ENCODE measurements around the gene CHN1. TPM values are rescaled to one million over a fixed set of nuclear protein-coding genes. Genes with fewer than 3 reads are reported as not detected.

CHN1 gene
- total RNA-seq, 4 donors from 2014 or later, result 2.7 to 6.1 (median 3.4) TPM

DNA sequence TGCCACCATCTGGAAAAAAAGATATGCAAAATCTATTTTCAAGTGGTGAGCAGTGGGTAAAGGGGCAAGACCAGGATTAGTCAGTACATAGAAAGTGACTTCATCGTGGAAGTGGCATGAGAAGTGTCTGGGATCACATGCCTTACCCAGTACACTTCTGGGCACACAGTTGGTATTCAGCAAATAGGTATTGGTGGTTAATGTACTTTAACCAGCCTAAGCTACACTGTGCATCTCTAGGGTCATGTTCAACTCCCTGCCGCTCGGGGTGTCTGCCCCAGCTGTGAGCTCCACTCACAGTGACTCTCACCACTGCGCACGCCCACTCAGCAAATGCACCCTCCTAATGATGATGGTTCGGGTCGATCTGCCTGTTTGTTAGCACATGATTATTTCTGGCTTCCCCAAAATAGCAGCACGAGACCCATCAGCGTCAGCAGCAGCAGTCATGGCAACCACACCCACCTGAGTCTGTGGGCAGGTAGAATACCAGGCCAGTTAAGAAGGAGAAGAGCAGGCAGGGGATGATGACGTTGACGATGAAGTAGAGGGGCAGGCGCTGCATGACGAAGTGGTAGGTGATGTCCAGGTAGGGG lies 252.0 kb downstream of the CHN1 start:
- intact Hi-C loops (cut with DNase I; ENCODE audit: low total_unique reads), result no loop called here
- peak in 1 of 2 donors; percentile 78 for DNase-seq (ENCODE audit: low spot score in 2 of 2)
- WGBS, 2 donors, result 88 to 90% methylated on average over 13 of the region's 13 CpGs

DNA sequence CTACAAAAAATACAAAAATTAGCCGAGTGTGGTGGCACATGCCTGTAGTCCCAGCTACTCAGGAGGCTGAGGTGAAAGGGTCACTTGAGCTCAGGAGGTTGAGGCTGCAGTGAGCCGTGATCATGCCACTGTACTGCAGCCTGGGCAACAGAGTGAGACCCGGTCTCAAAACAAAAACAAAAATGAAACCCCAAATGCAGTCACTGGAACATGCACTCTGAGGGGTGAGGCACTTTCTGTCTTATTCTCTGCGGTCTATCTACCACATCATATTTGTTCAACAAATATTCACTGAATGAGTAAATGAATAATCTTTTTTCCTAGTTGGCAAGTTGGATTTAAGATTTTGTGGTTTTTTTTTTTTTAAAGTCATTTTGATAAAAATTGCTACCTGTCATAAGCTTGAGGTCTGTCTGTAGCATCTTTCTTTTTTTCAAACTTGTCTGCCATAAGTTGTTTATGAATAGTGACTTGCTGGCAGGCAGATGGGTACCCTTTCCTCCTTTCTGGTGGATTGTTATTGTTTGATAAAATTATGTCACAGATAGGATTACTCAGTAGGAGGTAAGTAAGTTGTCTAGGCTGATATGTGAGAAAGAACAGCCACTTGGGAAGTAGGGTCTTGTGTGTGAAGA lies 252.7 kb downstream of the CHN1 start:
- intact Hi-C loops (cut with DNase I; ENCODE audit: low total_unique reads), result no loop called here
- no peak for TF ChIP-seq POLR2A (IDR thresholded peaks at IDR 0.05)
- TF ChIP-seq, protein P1, sequence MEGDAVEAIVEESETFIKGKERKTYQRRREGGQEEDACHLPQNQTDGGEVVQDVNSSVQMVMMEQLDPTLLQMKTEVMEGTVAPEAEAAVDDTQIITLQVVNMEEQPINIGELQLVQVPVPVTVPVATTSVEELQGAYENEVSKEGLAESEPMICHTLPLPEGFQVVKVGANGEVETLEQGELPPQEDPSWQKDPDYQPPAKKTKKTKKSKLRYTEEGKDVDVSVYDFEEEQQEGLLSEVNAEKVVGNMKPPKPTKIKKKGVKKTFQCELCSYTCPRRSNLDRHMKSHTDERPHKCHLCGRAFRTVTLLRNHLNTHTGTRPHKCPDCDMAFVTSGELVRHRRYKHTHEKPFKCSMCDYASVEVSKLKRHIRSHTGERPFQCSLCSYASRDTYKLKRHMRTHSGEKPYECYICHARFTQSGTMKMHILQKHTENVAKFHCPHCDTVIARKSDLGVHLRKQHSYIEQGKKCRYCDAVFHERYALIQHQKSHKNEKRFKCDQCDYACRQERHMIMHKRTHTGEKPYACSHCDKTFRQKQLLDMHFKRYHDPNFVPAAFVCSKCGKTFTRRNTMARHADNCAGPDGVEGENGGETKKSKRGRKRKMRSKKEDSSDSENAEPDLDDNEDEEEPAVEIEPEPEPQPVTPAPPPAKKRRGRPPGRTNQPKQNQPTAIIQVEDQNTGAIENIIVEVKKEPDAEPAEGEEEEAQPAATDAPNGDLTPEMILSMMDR (IDR thresholded peaks at IDR 0.05), result no peak
- WGBS, 2 donors, result 88 to 94% methylated on average over 4 of the region's 4 CpGs

More for the DNA sequence above, 252.0 kb downstream of the CHN1 start:
- H3K4me3 ChIP-seq (ENCODE audit: low read depth, poor library complexity, severe bottlenecking), result no peak overlapping the region
- TF ChIP-seq, protein P1 (IDR thresholded peaks at IDR 0.05), result no peak
- no peak for TF ChIP-seq POLR2A (IDR thresholded peaks at IDR 0.05)

DNA sequence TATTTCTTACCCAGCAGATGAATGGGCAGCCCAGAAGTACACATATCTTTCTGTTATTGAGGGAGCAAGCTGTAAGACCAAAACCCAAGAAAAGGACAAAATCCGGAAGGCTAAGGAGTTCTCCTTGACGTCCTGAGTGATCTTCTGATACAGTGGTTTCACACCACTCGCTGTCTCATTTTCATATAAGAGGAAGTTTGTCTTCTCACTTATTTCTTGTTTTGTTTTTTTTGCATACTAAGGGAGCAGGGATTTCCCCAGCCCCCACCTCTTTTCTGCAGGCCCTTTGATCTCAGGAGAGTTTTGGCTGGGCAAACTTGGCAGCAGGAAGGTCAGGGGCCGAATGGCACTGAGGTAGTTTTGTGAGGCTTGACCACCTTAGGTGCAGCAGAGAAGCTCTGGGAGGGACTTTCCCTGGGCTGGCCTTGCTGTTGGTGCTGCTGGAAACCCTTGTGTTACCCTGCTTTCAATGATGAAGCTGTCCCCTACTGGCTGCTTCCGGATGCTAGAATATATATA lies 254.2 kb downstream of the CHN1 start:
- peak in 1 of 2 donors; percentile 46 for DNase-seq (ENCODE audit: low spot score in 2 of 2)
- H3K4me3 ChIP-seq (ENCODE audit: low read depth, poor library complexity, severe bottlenecking), result no peak overlapping the region
- TF ChIP-seq, protein P1 (IDR thresholded peaks at IDR 0.05), result no peak
- TF ChIP-seq POLR2A (IDR thresholded peaks at IDR 0.05), result no peak
- intact Hi-C loops (cut with DNase I; ENCODE audit: low total_unique reads), result no loop called here
- 71 to 81% methylated on average over 5 of the region's 5 CpGs for WGBS, 2 donors

More for the DNA sequence above, 252.7 kb downstream of the CHN1 start:
- no peak overlapping the region for H3K4me3 ChIP-seq (ENCODE audit: low read depth, poor library complexity, severe bottlenecking)
- DNase-seq (ENCODE audit: low spot score in 2 of 2), result peak in 1 of 2 donors; percentile 31

DNA sequence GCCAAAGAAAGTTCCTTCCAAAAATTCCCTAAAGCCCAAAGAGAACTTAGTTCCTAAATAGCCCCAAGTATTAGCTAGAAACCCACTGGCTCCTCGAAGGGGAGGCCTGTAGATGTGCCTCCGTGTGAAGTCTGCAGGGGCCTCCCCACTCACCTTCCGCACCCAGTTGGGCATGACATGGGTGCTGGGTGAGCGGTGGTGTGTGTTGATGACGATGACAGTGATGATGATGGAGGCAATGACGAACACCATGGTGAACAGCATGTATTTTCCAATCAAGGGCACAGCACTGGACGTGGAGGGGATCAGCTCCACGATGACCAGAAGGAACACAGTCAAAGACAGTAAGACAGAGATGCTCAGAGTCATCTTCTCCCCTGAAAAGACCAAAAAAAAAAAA lies 255.4 kb downstream of the CHN1 start:
- intact Hi-C loops (cut with DNase I; ENCODE audit: low total_unique reads), result no loop called here
- no peak for TF ChIP-seq POLR2A (IDR thresholded peaks at IDR 0.05)
- TF ChIP-seq, protein P1 (IDR thresholded peaks at IDR 0.05), result no peak
- H3K4me3 ChIP-seq (ENCODE audit: low read depth, poor library complexity, severe bottlenecking), result no peak overlapping the region
- DNase-seq (ENCODE audit: low spot score in 2 of 2), result peak in 1 of 2 donors; percentile 40
- 82 to 84% methylated on average over 8 of the region's 8 CpGs for WGBS, 2 donors

DNA sequence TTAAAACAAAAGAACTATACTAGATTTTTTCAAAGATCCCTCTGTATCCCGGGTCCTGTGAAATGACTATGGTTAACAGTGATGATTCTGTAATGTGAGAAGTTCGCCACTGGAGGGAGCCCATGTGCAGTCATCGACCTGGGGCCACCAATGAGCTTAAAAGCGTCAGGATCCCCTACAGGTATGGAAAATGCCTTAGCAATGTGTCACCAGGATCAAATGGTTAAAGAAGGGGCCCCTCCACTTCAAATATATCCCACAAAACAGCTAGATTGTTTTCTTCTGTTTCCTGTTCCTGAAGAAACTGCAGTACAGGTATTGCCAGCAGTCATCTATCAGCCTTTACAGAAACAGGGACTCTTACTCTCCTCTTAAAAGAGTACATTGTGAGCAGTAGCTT lies 256.2 kb downstream of the CHN1 start:
- WGBS, 2 donors, result 0% methylated on average over 4 of the region's 4 CpGs
- no peak overlapping the region for H3K4me3 ChIP-seq (ENCODE audit: low read depth, poor library complexity, severe bottlenecking)
- TF ChIP-seq, protein P1 (IDR thresholded peaks at IDR 0.05), result peak in 1 of 3 donors; percentile 37
- TF ChIP-seq POLR2A (IDR thresholded peaks at IDR 0.05), result no peak
- intact Hi-C loops (cut with DNase I; ENCODE audit: low total_unique reads), result no loop called here
- DNase-seq (ENCODE audit: low spot score in 2 of 2), result peak; percentile 30 to 88

Other genes with a start within 250 kb of the CHN1 start
- gene CHRNA1, start 240.9 kb downstream of the CHN1 start, total RNA-seq, result under 1 TPM in 1 of 4 donors, not detected in 3; 0.17 TPM
- 10 to 100 TPM; 19.1 to 24.5 (median 21.5) TPM for gene ATF2, start 162.8 kb upstream of the CHN1 start, total RNA-seq
- gene ATP5MC3, start 176.3 kb upstream of the CHN1 start, total RNA-seq, result 100 to 1,000 TPM in 2 of 4 donors, 10 to 100 TPM in 2; 62.7 to 170 (median 105) TPM